Suprapubic skin (tissue), 4 donors: ENCODE measurements around the gene KLHL13. TPM values are rescaled to one million over a fixed set of nuclear protein-coding genes. Genes with fewer than 3 reads are reported as not detected.

Experiments used
- DNase-seq, 2 donors: peaks; one replicate each; pipeline ENCODE4 v3.0.0-alpha.2; 2019; ENCODE audit warnings: low spot score in 2 of 2
- H3K27ac ChIP-seq: fragments of 200-600 bp; sonication (generic); one replicate; pipeline ENCODE4 v1.5.1; 2019
- H3K27me3 ChIP-seq: fragments of 200-600 bp; sonication (generic); one replicate; pipeline ENCODE4 v1.5.1; 2019
- H3K36me3 ChIP-seq: fragments of 200-600 bp; sonication (generic); one replicate; pipeline ENCODE4 v1.5.1; 2019
- H3K4me1 ChIP-seq: fragments of 200-600 bp; sonication (generic); one replicate; pipeline ENCODE4 v1.5.1; 2019
- H3K4me3 ChIP-seq: fragments of 200-600 bp; sonication (generic); one replicate; pipeline ENCODE4 v1.5.1; 2019; ENCODE audit warnings: mild to moderate bottlenecking
- H3K9me3 ChIP-seq: fragments of 200-600 bp; sonication (generic); one replicate; pipeline ENCODE4 v1.5.1; 2019
- EP300 ChIP-seq: sonication (generic); formaldehyde crosslinking; IDR thresholded peaks from one replicate; pipeline ENCODE4 v1.6.1; 2017; ENCODE audit warnings: antibody characterized with exemption
- POLR2A ChIP-seq, 2 donors: fragments of 450-650 bp; IDR thresholded peaks; one replicate each; pipeline ENCODE4 v1.6.1; 2017; ENCODE audit warnings: antibody characterized with exemption in 2 of 2, mild to moderate bottlenecking in 2 of 2, moderate library complexity in 2 of 2
- POLR2AphosphoS5 ChIP-seq, 3 donors: sonication (generic); formaldehyde crosslinking; IDR thresholded peaks; one replicate each; pipeline ENCODE4 v1.6.1; 2017; ENCODE audit warnings: antibody characterized with exemption in 3 of 3
- WGBS: methylation state at CpG from one replicate; pipeline ENCODE4 v1.1.5; 2018; 5-methylcytosine and 5-hydroxymethylcytosine counted together
- total RNA-seq, 4 donors: library from RNA; depleted of rRNA; stranded (reverse); fragments of >200 nt; gene quantifications; one replicate each; pipeline ENCODE4 v1.1.0, GENCODE V29; 2016
- TF ChIP-seq, protein P1 (sequence below), 2 donors: fragments of 200-600 bp in 1 of 2; fragments of 450-650 bp in 1 of 2; sonication (generic) in 1 of 2; IDR thresholded peaks; one replicate each; pipeline ENCODE4 v1.5.1; 2016 to 2019; ENCODE audit warnings: antibody characterized with exemption in 2 of 2, mild to moderate bottlenecking in 1 of 2, moderate library complexity in 1 of 2

Gene KLHL13
- total RNA-seq, 4 donors from 2014 or later, result 1.1 to 1.7 (median 1.6) TPM

DNA sequence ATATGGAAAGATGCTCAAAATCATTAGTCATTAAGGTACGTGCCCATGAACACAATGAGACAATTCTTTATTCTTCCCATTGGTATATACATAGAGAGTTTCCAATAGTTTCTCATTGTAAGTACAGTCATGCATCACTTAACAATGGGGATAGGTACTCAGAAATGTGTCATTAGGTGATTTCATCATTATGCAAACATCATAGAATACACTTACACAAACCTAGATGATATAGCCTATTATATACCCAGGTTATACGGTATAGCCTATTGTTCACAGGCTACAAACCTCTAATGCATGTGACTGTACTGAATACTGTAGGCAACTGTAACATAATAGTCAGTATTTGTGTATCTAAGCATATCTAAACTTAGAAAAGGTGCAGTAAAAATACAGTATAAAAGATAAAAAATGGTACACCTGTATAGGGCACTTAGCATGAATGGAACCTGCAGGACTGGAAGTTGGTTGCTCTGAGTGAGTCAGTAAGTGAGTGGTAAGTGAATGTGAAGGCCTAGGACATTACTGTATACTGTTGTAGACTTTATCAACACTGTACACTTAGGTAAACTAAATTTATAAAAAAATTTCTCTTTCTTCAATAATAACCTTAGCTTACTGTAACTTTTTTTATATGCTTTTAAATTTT lies 49.6 kb downstream of the KLHL13 start:
- H3K9me3 ChIP-seq, result no peaks in the 10 kb centered on the region
- TF ChIP-seq, protein P1, sequence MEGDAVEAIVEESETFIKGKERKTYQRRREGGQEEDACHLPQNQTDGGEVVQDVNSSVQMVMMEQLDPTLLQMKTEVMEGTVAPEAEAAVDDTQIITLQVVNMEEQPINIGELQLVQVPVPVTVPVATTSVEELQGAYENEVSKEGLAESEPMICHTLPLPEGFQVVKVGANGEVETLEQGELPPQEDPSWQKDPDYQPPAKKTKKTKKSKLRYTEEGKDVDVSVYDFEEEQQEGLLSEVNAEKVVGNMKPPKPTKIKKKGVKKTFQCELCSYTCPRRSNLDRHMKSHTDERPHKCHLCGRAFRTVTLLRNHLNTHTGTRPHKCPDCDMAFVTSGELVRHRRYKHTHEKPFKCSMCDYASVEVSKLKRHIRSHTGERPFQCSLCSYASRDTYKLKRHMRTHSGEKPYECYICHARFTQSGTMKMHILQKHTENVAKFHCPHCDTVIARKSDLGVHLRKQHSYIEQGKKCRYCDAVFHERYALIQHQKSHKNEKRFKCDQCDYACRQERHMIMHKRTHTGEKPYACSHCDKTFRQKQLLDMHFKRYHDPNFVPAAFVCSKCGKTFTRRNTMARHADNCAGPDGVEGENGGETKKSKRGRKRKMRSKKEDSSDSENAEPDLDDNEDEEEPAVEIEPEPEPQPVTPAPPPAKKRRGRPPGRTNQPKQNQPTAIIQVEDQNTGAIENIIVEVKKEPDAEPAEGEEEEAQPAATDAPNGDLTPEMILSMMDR (IDR thresholded peaks at IDR 0.05), result no peak
- no peak for TF ChIP-seq EP300
- H3K36me3 ChIP-seq, result no peaks in the 10 kb centered on the region
- H3K4me3 ChIP-seq, result no peak overlapping the region
- no peak for DNase-seq
- H3K27me3 ChIP-seq, result no peaks in the 10 kb centered on the region
- 77% methylated on average over 2 of the region's 2 CpGs for WGBS
- no peaks in the 10 kb centered on the region for H3K4me1 ChIP-seq
- H3K27ac ChIP-seq, result no peak overlapping the region

DNA sequence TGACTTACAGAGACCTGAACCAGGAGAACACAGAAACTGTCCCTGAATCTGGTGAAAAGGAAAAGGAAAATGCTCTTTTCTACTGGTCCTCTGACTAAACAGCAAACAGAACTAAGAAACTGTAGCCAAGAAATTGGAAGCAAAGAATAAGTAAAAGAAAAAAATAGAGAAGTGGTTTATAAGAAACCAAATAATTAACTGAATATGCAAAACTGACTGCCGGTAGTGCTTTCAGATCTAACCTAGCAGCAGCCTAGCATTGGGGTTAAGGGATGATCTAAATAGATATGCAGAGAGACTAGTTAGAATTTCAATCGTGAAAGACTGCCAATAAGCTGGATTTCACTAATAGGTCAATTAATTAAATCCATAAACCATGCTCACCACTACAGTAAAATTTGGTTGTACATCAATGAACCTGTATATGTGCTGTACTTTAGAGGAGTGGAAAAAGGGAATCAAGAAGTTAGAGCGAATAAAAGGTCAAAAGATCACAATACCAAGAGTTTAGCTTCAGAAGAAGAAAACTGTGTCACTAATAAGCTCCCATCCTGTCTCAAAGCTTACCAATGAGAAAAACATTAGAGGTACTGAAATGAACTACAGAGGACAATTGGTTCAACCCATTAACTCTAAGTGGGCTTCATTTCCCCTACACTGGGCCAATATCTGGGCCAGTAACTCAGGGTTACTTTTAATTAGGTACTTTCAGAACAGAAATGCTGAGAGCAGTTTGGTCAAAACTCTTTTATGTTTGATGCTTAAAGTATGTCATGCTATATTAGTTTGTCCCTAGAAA lies 53.6 kb downstream of the KLHL13 start:
- DNase-seq, result no peak
- no peak for TF ChIP-seq POLR2A (IDR thresholded peaks at IDR 0.05)
- TF ChIP-seq POLR2AphosphoS5 (IDR thresholded peaks at IDR 0.05), result no peak
- no peak for TF ChIP-seq EP300
- TF ChIP-seq, protein P1 (IDR thresholded peaks at IDR 0.05), result no peak
- Histone ChIP-seq H3K9me3 (no peaks in the 10 kb centered on the region), H3K36me3 (no peaks in the 10 kb centered on the region), H3K27ac (no peak overlapping the region), H3K4me1 (no peaks in the 10 kb centered on the region), H3K27me3 (no peaks in the 10 kb centered on the region), H3K4me3 (no peak overlapping the region)
- 51% methylated on average over 3 of the region's 3 CpGs for WGBS

DNA sequence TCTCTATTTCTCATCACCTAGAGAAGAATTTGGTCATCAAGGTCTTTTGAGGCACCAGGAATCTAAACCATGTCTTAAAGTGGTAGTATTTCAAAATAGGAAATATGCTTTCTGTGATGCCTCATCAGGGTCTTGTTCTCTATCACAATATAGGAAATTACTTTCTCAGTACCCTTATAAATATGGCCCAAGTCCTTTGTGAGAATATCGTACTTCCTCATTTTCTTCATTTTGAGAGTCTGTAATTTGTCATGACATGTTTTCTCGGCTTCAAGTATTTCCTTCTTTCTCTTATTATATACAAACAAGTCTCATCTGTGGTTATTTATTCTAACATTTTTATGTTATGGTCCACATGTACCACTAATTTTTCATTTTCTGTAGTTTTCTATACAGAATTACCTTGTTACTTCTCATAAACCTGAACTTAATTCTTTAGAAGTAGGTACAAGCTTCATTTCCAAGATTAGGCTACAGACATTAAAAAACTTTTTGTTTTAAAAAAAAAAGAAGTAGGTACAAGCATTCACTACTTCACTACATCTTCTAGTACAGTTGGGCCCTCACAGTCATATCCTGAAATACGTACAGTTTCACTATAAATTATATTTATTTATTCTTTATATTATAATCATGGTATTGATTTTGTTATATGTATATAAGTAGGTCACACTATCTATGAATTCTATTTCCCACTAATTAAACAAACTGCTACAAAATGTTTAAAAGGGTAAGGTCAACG lies 54.4 kb downstream of the KLHL13 start:
- Histone ChIP-seq H3K27ac (no peak overlapping the region), H3K9me3 (no peaks in the 10 kb centered on the region), H3K4me1 (no peaks in the 10 kb centered on the region), H3K36me3 (no peaks in the 10 kb centered on the region), H3K27me3 (no peaks in the 10 kb centered on the region), H3K4me3 (no peak overlapping the region)
- TF ChIP-seq EP300 (no peak), POLR2A (IDR thresholded peaks at IDR 0.05) (no peak), POLR2AphosphoS5 (IDR thresholded peaks at IDR 0.05) (no peak)
- TF ChIP-seq, protein P1 (IDR thresholded peaks at IDR 0.05), result no peak
- 67% methylated on average over 4 of the region's 4 CpGs for WGBS
- no peak for DNase-seq

DNA sequence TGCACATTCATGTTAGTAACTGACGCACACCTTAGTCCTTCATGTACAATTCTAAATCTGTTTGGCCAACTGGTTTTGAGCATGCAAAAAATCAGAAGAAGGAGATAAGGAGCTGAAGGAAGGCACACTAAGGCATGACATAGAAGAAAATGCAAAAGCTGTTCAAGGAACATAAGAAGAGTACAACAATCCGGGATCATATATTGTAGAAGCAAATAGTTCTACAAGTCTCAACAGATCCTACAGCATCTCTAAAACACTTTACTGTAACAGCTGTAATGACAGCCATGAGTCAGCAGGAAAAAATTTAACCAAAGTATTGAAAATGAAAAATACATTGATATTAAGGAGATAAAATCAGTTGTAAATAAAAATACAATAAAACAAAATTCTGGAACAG lies 57.7 kb downstream of the KLHL13 start:
- Histone ChIP-seq H3K4me3 (no peak overlapping the region), H3K4me1 (no peaks in the 10 kb centered on the region), H3K9me3 (no peaks in the 10 kb centered on the region), H3K36me3 (no peaks in the 10 kb centered on the region), H3K27ac (no peak overlapping the region), H3K27me3 (no peaks in the 10 kb centered on the region)
- TF ChIP-seq POLR2A (IDR thresholded peaks at IDR 0.05) (no peak), POLR2AphosphoS5 (IDR thresholded peaks at IDR 0.05) (no peak), EP300 (no peak)
- TF ChIP-seq, protein P1 (IDR thresholded peaks at IDR 0.05), result no peak
- DNase-seq, result no peak
- WGBS, result 62% methylated on average over 2 of the region's 2 CpGs

DNA sequence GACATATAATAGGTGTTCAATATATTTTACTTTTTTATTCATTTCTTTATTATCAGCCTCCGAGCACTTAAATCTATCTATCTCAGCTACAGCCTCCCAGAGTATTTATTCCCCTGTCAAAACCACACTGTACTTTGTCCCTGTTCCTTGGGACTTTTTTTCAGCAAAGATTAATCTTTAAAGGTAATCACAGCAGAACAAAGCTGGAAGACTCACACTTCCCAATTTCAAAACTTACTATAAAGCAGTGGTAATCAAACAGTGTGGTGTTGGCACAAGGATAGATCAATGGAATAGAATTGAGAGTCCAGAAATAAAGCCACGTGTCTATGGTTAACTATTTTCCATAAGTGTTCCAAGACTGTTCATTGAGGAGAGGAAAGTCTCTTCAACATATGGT lies 59.7 kb downstream of the KLHL13 start:
- no peaks in the 10 kb centered on the region for H3K9me3 ChIP-seq
- no peaks in the 10 kb centered on the region for H3K27me3 ChIP-seq
- DNase-seq, result no peak
- no peaks in the 10 kb centered on the region for H3K36me3 ChIP-seq
- H3K4me3 ChIP-seq, result no peak overlapping the region
- H3K4me1 ChIP-seq, result no peaks in the 10 kb centered on the region
- WGBS, result 63% methylated on average over 2 of the region's 2 CpGs
- H3K27ac ChIP-seq, result no peak overlapping the region
- TF ChIP-seq, protein P1 (IDR thresholded peaks at IDR 0.05), result no peak
- TF ChIP-seq EP300 (no peak), POLR2A (IDR thresholded peaks at IDR 0.05) (no peak), POLR2AphosphoS5 (IDR thresholded peaks at IDR 0.05) (no peak)
